NCI-H2029 treated with DMSO at 0.1 percent for 48 hours (cell line): ENCODE data around the gene NUDT14.

Source experiments
- DNase-seq: peaks from one replicate; lab custom pipeline; 2025; lab: John Stamatoyannopoulos, UW

Gene NUDT14

DNA sequence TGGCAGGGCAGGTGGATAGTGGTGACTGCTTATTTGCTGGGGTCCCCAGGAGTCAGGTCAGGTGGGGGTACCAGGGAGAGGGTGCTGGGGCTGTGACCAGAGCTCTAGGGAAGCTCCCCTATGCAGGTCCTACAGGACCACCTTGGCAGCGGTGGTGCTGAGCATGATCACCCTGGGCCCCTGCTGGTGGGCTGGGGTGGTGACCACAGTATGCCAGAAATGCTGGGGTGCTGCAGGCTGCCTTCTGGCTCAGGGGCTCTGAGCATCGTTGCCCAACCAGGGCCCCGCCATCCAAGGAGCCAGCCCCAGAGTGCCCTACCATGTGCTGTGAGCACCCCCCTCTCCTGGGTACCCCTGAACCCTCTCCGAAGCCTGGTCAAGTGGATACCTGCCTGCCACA lies 17.5 kb upstream of the NUDT14 start:
- no peak for DNase-seq

DNA sequence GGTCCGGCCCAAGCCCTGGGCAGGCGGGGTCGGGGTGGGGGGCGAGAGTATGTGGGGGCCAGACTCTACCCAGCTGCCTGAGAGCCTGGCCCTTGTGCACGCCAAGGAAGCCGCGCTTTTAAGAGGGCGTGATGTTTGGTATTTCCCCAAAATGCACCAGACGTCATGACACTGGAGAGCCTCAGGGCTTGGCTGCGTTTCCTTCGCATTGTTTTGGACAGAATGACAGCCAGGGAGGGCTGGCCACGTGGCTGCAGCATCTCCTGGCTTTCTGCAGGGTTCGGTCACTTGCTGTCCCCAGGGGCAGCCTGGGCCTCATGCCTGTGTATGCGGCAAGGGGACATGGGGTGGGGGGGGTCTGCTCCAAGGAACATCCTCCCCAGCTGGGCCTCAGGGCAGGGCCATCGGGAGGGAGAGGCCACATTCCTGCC lies 16.1 kb upstream of the NUDT14 start:
- DNase-seq: no peak

DNA sequence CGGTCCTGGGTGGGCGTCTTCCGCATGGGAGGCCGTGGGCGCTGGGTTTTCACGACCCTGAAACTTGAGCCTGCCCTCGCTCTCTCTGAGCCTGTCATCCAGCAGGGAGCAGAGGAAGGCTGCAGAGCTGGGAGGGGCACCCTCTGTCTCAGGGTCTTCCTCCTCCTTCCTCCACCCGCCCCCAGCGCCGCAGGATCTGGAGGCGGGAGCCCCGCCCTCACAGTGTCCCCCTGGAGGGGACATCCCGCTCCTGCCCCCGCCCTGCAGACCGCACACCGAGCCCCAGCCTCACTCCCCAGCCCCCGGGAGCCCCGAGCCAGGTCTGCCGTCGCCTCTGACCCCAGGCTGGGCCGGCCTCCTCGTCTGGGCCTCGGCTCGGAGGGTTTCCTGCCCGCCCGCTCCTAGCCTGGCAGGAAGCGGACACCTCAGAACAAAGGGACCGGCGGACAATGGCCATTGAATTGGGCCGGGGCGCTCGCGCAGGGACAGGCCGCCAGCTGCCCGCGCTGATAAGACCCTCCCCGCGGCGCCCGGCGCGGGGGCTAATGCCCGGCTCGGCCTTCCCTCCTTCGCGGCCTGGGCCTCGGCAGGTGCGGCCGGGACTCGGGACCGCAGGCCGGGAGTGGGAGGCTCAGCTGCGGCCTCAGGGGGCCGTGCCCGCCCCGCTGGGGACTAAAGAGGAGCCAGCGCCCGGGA lies 15.3 kb upstream of the NUDT14 start:
- DNase-seq: no peak

DNA sequence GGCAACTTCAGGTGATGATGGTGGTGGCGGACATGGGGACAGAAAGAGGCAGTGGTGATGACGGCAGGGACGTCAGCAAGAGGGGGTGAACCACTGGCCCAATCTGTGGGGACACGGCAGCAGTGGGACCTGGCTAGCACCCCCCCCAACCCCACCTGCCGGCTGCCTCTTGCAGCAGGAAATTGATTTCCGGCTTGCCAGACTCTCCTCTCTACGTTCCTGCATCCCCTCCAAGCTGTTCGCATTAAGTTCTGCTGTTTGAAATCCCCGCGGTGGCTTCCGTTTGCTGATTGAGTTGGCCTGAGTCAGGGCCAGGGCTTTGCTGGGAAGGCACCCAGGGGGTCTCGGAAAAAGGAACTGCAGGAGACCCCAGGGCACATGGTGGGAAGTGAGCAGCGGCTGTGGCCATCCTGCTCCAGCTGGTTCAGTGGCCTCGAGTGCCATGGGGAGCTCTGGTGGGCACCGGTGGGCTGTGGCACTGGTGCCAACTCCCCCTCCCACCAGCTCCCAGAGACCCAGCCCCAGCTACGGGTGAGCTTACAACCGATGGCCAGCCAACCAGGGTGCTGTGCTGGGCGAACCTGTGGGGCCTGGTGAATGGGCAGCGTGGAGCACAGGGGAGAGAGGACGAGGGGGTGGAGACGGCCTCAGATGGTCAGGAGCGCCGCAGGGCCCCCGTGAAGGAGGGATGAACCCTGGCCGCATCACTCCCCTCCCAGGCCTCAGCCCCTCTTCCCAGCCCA lies 14.6 kb upstream of the NUDT14 start:
- no peak for DNase-seq

DNA sequence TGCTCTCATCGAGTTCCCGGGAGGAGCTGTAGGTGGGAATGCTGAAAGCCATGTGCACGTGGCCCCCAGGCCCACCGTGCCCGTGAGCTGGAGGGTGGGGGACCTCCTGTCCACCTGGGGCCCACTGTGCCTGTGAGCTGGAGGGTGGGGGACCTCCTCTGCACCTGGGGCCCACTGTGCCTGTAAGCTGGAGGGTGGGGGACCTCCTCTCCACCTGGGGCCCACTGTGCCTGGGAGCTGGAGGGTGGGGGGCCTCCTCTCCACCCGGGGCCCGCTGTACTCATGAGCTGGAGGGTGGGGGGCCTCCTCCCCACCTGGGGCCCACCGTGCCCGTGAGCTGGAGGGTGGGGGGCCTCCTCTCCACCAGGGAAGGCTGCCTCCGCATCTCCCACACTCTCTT lies 13.9 kb upstream of the NUDT14 start:
- DNase-seq: no peak

DNA sequence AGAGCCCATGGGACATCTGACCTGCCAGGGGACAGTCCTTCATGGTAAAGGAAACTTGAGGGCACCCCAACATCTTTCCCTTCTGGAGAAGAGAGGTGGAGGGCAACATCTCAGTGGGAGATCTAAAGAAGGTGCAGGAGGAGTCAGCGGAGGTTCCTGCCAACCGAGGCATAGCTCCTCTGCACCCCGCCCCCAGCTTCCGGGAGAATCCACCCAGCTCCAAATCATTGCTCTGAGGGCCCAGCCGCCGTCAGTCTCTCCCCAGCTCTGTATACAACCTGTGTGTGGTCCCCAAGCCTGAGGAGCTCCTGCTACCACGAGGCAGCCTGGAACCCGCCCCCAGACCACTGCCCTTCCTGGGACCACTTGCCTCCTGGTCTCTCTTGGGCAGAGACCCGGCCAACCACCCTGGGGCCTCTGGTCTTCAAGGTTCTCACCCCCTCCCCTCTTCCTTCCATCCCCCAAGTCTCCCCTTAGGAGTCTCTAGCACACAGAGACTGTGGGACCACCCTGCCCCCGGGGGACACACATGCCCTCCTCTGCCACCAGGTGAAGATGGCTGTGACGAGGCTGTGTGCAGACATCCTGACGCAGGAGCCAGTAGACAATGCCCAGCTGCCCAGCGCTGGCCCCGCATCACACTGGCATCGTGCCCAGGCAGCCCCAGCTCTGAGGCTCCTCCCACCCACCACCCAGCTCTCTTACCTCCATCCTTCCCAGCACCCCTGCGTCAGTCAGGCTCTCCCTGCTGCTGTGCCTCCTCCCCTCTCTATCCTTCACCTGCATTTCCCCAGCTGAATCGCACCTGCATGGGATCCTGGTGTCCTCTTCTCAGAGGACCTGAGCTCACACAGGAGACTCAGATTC lies 13.0 kb upstream of the NUDT14 start:
- peak; percentile 25 for DNase-seq

DNA sequence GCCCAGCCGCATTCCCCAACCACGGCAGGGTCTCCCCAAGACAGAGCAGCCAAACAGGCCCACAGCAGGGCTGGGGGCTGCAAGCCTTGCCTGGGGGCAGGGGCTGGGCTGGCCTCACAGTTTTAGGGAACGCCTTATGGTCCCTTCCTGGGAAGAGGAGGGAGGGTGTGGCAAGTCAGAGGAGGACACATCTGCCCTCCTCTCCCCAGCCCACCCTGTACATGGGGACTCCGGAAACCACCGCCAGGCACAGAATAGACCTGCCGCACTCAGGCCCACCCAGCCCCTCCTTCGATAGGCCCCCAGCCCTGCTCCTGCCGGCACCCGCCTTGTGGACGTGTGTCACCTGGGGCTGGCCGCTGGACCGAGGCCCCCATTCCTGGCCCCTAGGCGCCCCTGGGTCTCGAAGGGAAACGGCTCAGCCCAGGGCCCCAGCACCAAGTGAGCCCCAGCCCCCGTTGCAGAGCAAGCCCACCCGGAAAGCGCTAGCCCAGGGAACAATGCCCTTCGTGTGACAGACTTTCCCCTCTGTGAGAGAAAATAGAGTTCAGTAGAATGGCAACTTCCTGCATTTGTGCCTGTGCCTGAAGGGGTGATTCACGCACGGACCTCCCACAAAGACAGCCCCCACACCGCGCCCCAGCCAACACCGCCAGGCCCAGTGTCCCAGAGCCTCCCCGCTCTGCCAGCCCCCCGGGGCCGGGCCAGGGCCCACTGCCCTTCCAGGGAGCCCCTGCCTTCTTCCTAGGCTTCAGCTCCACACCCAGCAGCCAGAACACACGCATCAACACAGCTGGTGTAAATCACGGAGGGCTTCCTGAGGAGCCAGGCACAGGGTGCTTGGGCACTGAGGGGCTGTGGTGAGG lies 12.0 kb upstream of the NUDT14 start:
- DNase-seq: no peak

DNA sequence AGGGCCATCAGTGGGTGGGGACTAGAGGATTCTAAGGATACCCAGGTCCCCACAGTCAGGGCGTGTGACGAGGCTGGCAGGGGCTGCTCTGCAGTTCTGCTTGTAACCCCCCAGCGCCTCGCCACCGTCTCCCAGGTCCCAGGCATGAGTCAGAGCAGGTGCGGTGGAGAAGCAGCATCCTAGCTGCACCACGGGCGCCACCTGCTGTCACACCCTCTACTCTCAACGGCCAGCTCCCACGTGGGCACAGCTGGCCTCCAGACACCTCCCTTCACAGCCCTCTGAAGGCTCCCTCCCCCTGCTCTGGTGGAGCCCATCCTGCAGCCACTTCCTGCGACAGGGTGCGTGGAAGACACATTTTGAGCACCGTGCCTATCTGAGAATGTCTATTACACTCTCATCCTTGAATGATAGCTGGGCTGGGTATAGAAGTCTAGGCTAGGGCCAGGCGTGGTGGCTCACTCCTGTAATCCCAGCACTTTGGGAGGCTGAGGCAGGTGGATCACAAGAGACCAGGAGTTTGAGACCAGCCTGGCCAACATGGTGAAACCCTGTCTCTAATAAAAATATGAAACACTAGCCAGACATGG lies 6.9 kb upstream of the NUDT14 start:
- DNase-seq: no peak

DNA sequence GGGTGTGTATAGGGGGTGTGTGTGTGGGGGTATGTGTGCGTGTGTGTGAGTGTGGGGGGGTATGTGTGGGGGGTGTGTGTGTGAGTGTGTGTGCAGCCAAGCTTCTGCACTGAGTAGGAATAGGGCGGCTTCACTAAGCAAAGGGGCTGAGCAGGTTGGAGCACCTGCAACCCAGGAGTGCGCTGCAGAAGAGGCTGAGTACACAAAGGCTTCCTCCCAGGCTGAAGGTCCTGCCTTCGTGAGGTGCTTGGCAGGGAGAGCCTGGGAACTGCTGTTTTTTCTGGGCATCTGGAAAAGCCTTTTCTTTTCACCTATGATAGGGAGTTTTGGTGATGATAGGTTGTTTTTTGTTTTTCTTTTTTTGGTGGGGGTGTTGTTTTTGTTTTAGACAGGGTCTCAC lies 6.0 kb upstream of the NUDT14 start:
- peak; percentile 24 for DNase-seq

DNA sequence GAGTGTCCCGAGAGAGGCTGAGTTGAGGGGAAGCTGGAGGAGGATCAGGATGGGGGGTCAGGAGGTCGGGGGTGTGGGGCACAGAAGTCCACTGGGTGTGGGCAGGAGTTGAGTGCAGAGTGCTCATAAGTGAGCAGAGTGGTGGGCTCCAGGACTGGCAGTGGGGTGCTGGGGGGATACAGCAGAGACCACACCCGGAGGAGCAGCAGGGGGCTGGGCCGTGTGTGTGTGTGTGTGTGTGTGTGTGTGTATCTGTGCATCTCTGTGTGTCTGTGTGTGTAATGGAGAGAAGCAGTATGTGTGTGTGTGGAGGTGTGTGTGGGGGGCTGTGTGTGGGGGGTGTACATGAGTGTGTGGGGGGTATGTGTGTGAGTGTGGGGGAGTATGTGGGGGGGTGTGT lies 4.9 kb upstream of the NUDT14 start:
- DNase-seq: no peak

DNA sequence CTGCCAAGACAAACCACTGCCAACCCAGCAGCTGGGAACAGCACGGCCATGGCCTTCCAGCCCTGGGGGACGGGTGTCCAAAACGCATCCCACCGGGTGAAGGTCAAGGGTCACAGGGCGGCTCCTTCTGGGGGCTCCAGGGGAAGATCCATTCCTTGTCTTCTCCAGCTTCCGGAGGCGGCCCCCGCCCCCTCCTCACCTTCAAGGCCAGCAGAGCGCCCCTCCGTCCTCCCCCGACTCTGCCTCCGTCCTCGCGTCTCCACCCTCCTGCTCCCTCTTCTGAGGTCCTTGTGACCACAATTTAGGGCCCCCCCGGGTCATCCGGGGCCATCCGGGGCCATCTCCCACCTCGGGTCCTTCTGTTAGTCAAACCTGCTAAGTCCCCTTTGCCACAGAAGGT lies 3.9 kb upstream of the NUDT14 start:
- DNase-seq: no peak

DNA sequence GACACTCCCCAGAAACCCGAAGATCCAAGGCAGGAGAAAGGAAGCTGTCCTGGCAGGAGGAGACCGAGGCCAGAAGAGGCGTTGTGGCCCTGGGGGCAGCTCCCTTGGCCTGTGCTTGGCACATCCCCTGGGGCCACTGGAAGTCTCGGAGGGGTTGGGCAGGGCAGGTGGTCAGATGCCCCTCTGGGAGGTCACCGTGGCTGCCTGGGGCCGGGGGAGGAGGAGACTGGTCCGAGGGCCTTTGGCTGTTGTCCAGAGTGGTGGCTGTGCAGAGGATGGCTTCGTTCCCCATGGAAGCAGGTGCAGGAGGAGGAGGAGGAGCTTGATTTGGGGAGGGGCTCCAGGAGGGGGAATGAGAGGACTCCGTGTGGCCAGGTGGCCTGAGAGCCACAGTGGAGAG lies 3.3 kb upstream of the NUDT14 start:
- DNase-seq: no peak

DNA sequence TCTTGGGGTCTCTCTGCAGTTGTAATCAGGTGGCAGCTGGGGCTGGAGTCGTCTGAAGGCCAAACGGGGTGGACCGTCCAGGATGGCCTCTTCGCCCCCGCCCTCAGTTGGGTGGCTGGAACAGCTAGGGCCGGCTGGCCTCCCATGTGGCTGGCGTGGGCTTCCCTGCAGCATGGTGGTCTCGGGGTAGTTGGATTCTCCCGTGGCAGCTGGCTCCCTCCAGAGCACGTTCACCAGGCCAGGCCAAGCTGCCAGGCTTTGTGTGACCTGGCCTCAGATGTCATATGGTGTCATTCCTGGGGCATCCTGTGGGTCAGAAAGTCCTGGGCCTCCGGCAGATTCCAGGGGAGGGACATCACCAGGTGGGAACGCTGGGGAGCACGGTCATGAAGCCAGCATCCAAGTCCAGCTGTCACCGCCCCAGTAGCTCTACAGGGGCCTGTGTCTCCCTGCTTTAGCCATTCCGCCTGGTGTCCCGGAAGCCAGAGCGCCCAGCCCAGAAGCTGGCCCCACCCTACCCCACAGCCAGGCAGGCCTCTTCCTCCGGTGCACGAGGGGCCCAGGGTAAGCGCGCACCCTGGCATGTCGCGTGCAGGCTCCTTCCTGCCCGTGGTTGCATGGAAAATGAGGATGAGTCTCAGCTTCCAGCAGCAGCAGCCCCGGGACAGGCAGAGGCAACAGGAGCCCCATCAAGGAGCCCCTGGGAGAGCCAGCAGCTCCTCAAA lies 1.3 kb upstream of the NUDT14 start:
- DNase-seq: no peak

DNA sequence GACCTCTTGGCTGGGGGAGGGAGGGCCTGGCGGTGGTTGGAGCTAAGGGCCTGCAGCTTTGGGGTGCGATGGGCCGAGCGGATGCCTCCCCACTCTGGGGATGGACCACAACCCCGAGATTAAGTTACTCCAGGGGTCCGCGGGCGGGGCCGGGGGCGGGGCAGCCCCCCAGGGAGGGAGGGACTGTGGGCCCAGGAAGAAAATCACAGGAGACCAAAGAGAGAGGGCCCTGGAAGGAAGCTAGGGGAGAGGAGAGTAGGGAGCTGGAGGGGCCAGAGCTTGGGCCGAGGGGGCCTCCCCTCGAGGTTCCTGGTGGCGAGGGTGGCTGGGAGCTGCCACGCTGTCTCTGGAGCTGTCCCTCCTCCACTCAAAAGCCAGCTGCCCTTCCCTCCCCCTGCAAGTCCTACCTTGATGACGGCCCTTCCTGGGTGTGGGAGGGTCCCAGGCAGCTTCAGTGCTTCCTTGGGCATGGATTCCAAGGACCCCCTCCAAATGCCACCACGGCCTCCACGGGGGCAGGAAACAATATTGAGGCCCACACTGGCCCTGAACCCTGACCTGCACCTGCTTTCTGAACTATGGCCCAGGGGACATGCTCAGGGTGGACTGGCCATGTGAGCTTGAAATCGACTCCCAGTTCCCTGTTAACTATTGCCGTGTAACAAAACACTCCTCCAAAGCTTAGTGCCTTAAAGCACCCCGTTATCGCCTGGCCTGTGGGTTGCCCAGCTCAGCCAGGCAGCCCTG lies 610 bp upstream of the NUDT14 start:
- no peak for DNase-seq

DNA sequence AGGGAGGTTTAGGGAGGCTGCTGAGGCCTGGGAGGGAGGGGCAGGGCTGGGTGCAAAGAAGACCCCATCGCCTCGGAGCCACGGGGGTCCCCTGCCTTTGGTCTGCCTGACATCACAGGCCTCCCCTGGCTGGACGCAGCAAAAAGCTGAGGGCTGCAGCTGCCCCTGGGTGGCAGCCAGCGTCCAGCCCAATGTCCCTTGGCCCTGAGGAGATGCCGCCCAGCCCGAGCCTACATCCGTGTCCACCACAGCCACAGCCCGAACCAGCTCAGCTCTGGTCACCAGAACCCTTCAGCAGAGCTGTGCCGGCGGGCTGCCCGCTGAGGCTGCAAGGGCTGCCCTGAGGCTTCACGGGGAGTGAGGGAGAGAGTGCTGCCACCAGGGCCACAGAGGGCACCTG lies 1.9 kb downstream of the NUDT14 start:
- DNase-seq: no peak

DNA sequence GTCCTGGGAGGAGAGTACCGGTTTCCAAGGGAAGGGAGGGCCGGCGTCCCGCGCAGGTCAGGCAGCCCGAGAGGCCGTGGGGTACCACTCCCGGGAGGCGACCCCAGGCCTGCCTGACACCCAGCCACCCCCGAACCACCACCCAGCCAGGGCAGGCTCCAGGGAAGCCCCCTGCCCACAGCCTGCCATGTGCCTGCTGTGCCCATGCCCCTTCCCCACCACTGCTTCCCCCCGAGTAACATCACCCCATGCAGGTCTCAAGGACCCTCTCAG lies 2.3 kb downstream of the NUDT14 start:
- DNase-seq: no peak

DNA sequence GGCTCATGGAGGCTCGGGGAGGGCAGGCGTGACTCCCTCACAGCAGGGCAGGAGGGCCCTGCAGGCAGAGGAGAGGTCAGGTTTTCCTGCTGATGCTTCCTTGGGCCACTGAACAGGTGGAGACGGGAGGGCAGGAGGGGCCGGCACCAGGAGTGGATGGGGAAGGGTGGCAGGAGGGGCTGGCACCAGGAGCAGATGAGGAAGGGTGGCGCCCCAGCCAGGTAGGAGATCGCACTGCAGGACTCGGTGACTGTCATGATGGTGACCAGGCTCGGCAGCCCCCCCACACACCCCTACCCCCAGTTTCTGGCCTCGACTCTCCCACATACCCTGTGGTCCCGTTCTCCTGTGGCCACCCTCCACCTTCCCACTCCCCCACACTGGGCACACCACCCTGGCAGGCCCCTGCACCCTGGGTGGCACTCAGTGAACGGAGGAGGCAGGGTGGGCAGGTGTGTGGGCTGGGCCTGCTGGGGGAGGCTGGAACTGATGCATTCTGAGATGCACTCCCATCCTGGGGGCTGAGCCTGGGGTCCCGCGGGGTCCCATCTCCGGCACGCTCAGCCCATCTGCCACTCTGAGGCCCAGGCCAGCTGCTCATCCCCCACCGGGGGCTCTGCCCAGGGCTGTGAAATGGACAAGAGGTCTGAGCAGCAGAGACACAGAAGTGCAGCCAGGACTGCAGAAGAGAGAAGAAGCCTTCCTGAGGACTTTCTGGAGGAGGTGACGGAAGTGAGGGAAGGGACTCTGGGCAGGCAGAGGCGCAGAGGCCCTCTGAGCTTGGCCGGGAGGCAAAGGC lies 2.8 kb downstream of the NUDT14 start:
- DNase-seq: no peak

DNA sequence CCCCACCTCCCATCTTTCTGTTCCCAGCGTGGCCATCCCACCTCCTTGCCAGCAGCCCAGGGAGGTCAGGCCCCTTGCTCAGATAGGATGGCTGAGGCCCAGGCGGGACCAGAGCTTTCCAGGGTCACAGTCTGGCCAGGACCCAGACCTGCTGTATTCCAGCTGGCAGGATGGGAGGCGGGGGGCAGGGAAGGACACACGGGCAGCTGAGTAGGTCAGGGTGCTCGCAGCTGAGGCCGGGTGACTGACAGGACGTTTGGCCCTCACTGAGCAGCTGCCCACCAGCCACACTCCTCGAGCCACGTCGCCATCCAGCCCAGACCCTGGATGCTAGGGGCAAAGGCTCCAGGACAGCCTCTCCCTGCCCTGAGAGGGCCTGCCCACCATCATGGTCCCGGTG lies 4.0 kb downstream of the NUDT14 start:
- DNase-seq: no peak

DNA sequence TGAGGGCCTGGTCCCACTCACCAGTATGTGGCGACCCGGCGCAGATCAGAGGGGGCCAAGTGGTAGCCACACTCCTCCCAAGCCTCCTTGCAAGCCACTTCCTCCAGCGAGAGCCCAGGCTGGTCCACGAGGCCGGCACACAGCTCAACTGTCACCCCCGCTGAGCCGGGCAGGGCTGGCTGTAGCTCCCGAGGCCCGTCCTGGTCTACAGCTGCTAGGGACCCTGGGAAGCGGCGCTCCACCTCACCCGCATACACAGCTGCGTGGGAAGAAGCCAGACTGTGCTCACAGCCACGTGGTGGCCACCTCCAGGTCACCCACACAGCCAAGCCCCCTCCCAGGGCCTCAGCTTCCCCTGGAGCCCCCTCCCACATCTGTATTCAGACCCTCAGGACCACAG lies 4.6 kb downstream of the NUDT14 start:
- DNase-seq: no peak
